Spinal cord (tissue), 10 donors: ENCODE results near the gene TBCK. TPM values are rescaled to one million over a fixed set of nuclear protein-coding genes. Genes with fewer than 3 reads are reported as not detected.

ENCODE experiments used
- DNase-seq, 6 donors: peaks; one replicate each; pipeline versions ENCODE4 v3.0.0 to v3.0.0-alpha.2; 2013 to 2015; ENCODE audit warnings: low spot score in 6 of 6, low read depth in 4 of 6
- H3K27ac ChIP-seq: one replicate; pipeline ENCODE4 v1.5.1; 2013; ENCODE audit warnings: low read depth, low read length, control low read depth
- H3K27me3 ChIP-seq: one replicate; pipeline ENCODE4 v1.6.1; 2013; ENCODE audit warnings: low read length; ENCODE audit not compliant: control insufficient read depth, insufficient read depth
- H3K36me3 ChIP-seq: one replicate; pipeline ENCODE4 v1.6.1; 2013; ENCODE audit warnings: low read length; ENCODE audit not compliant: control insufficient read depth, insufficient read depth
- H3K4me1 ChIP-seq: one replicate; pipeline ENCODE4 v1.6.1; 2013; ENCODE audit warnings: low read length; ENCODE audit not compliant: control insufficient read depth, insufficient read depth
- H3K4me3 ChIP-seq: one replicate; pipeline ENCODE4 v1.5.1; 2013; ENCODE audit warnings: low read depth, low read length, control low read depth
- H3K9me3 ChIP-seq: one replicate; pipeline ENCODE4 v1.6.1; 2013; ENCODE audit warnings: low read length; ENCODE audit not compliant: control insufficient read depth, insufficient read depth
- WGBS: methylation state at CpG from one replicate; pipeline ENCODE4 v1.1.5; 2013; ENCODE audit warnings: missing lambda C conversion rate; ENCODE audit not compliant: insufficient coverage; 5-methylcytosine and 5-hydroxymethylcytosine counted together
- polyA plus RNA-seq, 2 donors: library from polyadenylated mRNA; unstranded; fragments of 120-200 nt; gene quantifications; one replicate each; pipeline ENCODE4 v1.2.1, GENCODE V29; 2013; ENCODE audit not compliant: insufficient read length in 2 of 2
- total RNA-seq, 2 donors: library from RNA; depleted of rRNA in 1 of 2; stranded (reverse); fragments of 120-200 nt in 1 of 2; fragments of >200 nt in 1 of 2; gene quantifications; one replicate each; pipeline versions ENCODE4 v1.2.3 to v1.2.4, GENCODE V29; 2013 to 2014
- donor health status: healthy.

The TBCK gene
- total and polyA plus RNA-seq, 4 donors: 37.3 to 77.5 (median 58.7) TPM

- H3K27me3 ChIP-seq: no peaks in the 10 kb centered on the region
- no peaks in the 10 kb centered on the region for H3K9me3 ChIP-seq
- no peak overlapping the region for H3K27ac ChIP-seq
- no peak overlapping the region for H3K4me3 ChIP-seq
- no peaks in the 10 kb centered on the region for H3K36me3 ChIP-seq
- no peaks in the 10 kb centered on the region for H3K4me1 ChIP-seq
- 69% methylated on average over 3 of the region's 7 CpGs for WGBS
- DNase-seq: peak in 1 of 6 donors; percentile 89
These were observed 317.6 kb downstream of the TBCK start for GRCh38 chr4:105998171-105999063.

GRCh38 chr4:105996845-105997244 is 319.2 kb downstream of the TBCK start:
- WGBS: 93% methylated on average over 5 of the region's 7 CpGs

GRCh38 chr4:105994841-105995501 is 321.0 kb downstream of the TBCK start:
- H3K27me3 ChIP-seq: no peaks in the 10 kb centered on the region
- H3K36me3 ChIP-seq: no peaks in the 10 kb centered on the region
- no peak overlapping the region for H3K4me3 ChIP-seq
- H3K9me3 ChIP-seq: no peaks in the 10 kb centered on the region
- H3K4me1 ChIP-seq: peaks cover 4% of the 10 kb centered on the region
- WGBS: 73% methylated on average over 3 of the region's 5 CpGs
- DNase-seq: no peak
- no peak overlapping the region for H3K27ac ChIP-seq

More at GRCh38 chr4:105996845-105997244, 319.2 kb downstream of the TBCK start:
- no peaks in the 10 kb centered on the region for H3K27me3 ChIP-seq
- H3K27ac ChIP-seq: no peak overlapping the region
- H3K9me3 ChIP-seq: no peaks in the 10 kb centered on the region
- no peaks in the 10 kb centered on the region for H3K36me3 ChIP-seq
- no peak for DNase-seq
- no peak overlapping the region for H3K4me3 ChIP-seq
- no peaks in the 10 kb centered on the region for H3K4me1 ChIP-seq

GRCh38 chr4:105994061-105994460 is 321.9 kb downstream of the TBCK start:
- Histone ChIP-seq H3K4me1 (peaks cover 4% of the 10 kb centered on the region), H3K36me3 (no peaks in the 10 kb centered on the region), H3K9me3 (no peaks in the 10 kb centered on the region), H3K27me3 (no peaks in the 10 kb centered on the region), H3K27ac (no peak overlapping the region), H3K4me3 (no peak overlapping the region)
- no peak for DNase-seq
- 72% methylated on average over 5 of the region's 6 CpGs for WGBS

GRCh38 chr4:105992641-105993305 is 323.2 kb downstream of the TBCK start:
- H3K27me3 ChIP-seq: no peaks in the 10 kb centered on the region
- H3K4me3 ChIP-seq: no peak overlapping the region
- DNase-seq: no peak
- no peak overlapping the region for H3K27ac ChIP-seq
- H3K36me3 ChIP-seq: no peaks in the 10 kb centered on the region
- peaks cover 4% of the 10 kb centered on the region for H3K4me1 ChIP-seq
- WGBS: 86% methylated on average over 1 of the region's 2 CpGs
- no peaks in the 10 kb centered on the region for H3K9me3 ChIP-seq

- Histone ChIP-seq H3K36me3 (no peaks in the 10 kb centered on the region), H3K4me3 (no peak overlapping the region), H3K27me3 (no peaks in the 10 kb centered on the region), H3K27ac (no peak overlapping the region), H3K9me3 (no peaks in the 10 kb centered on the region), H3K4me1 (peaks cover 4% of the 10 kb centered on the region)
- 94% methylated on average over 7 of the region's 8 CpGs for WGBS
- no peak for DNase-seq
These were observed 324.3 kb downstream of the TBCK start for GRCh38 chr4:105991726-105992125.

Other genes with a start within 250 kb of the TBCK start
- gene AIMP1, start 341 bp upstream of the TBCK start, total RNA-seq: 10 to 100 TPM; 26.8 to 43.1 TPM
- 10 to 100 TPM; 39.7 to 42.0 TPM for gene AIMP1, start 341 bp upstream of the TBCK start, polyA plus RNA-seq
- not detected for gene GIMD1, start 52.6 kb upstream of the TBCK start, total RNA-seq
- not detected for gene GIMD1, start 52.6 kb upstream of the TBCK start, polyA plus RNA-seq